ENCODE results near the gene RNF157.
"Not testable (repeated sequence)": the region's sequence is repeated elsewhere in the genome, so short reads cannot be mapped to it uniquely, and the experiment has no call there.

Gene RNF157

DNA sequence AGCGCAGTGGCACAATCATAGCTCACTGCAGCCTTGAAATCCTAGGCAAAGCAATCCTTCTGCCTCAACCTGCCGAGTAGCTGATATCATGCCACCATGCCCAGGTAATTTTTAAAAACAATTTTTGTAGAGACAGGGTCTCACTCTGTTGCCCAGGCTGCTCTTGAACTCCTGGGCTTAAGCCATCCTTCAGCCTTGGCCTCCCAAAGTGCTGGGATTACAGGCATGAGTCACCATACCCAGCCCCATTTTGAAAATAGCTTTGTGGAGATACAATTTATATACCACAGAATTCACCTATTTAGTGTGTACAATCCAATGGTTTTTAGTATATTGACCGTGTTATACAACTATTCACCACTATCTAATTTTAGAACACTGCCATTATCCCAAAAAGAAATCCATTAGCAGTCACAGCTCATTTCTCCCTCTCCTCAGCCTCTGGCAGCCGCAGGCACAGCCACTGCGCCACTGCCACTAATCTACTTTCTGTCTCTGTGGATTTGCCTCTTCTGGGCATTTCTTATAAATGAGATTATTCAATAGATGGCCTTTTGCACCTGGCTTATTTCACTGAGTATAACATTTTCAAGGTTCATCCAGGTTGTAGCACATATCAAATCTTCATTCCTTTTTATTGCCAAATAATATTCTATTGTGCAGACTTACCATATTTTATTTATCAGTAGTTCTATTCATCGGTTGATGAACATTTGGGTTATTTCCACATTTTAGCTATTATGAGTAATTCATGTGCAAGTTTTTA is 6.5 kb downstream of the RNF157 start:
- DNase-seq (ENCODE audit: low spot score) = no peak

DNA sequence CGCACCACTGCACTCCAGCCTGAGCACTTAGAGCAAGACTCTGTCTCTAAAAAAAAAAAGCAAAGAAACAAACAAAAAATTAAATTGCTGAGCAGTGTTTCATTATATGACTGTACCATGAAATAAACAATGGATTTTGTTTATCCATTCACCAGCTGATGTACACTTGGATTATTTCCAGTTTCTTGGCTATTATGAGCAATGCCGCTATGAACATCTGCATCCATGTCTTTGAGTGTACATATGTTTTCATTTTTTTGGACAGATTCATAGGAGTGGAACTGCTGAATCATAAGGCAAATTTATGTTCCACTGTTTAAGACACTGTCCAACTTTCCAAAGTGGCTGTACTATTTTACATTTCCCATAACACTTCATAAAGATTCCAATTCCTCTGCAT is 8.0 kb downstream of the RNF157 start:
- no peak for DNase-seq (ENCODE audit: low spot score)

DNA sequence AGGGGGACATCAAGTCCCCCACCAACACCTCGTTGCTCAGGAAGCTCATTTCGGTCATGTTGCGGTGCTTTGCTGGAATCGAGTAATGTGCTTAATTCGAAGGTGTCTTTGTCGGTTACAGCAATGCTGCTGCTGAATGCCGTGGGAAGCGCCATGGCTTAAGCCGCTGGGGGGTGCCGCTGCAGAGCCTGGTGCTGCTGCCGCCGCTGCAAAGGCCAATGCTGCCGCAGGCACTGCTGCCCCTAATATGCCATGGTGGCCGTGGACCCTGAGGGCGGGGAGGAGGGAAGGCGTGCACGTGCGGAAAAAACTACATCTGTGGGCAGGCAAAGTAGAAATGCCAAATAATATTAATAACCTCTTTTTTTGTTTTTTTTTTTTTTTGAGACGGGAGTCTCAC is 13.5 kb downstream of the RNF157 start:
- DNase-seq (ENCODE audit: low spot score) = not testable (repeated sequence)

DNA sequence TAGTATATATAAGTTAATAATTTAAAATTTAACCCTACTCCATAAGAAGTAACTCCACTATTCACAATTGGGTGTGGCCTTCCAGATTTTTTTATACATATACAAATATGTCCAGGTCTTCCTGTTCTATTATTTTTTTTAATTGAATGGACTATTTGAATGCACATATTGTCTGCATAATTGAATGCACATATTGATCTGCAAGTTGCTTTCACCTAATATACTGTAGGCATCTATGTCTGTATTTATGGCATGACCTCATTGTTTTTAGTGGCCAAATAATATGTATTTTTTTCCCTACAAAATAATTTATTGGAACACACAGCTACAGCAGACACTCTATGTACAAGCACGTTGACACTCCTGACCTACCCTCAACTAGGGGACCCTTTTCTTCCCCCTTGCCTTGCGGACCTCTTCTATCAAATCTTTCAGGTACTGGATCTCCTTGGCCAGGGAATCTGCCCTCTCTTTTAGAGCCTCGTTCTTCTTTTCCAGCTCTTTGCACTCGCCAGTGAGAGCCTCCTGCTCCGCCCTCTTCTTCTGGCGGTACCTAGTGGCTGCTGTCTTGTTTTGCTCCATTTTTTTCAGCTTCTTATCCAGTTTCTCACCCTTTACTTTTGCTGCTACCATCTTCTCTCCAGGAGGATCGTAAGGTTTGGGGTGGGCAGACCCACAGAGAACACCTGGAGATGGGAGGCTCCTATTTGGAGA is 14.8 kb downstream of the RNF157 start:
- not testable (repeated sequence) for DNase-seq (ENCODE audit: low spot score)

DNA sequence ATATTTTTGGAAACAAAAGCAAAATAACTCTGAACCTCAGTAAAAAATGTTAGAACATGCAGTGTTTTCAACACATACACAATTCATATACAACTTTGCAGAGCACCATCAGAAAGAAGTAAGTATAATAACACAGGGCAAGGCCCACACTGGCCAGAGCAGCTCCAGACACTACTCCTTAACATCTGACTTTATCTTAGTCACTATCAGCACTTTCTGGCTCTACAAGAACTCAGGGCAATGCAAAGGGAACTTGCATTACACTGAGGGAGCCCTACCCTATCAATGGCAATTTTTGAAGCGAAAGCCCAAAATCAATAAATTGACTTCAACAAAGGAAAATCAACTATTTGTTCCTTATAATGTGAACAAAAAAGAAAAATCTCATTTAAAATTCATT is 16.5 kb downstream of the RNF157 start:
- no peak for DNase-seq (ENCODE audit: low spot score)

DNA sequence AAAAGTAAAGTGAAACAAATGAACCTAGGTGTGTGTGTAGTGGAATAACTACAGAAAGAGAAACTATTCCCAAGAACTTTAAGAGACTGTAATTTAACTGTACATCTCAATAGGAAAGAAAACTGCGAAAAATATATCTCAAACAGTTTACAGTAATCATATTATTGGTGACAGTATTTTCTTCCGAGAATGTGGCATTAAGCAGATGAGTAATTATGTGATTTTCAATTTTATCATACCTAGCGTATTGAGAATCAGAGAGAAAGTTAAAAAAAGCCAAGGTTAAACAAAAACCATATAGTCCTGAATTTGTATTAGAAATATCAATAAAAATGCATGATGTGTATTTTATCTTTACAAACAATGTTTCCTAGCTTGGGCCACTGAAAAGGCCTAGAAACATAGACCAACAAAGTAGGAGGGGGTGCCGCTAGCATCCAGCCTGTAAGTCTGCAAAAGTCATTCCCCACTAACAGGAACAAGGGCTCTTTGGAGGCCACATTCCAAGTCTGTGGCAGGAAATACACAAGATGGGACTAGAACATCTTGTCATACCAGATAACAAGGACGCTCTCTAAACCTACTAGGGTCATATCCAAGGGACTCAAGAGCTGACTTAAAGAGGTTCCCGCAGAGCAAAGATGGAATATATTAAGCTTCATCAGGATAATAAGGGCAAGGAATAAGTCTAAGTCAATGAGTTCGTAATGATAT is 20.5 kb downstream of the RNF157 start:
- DNase-seq (ENCODE audit: low spot score) = no peak

DNA sequence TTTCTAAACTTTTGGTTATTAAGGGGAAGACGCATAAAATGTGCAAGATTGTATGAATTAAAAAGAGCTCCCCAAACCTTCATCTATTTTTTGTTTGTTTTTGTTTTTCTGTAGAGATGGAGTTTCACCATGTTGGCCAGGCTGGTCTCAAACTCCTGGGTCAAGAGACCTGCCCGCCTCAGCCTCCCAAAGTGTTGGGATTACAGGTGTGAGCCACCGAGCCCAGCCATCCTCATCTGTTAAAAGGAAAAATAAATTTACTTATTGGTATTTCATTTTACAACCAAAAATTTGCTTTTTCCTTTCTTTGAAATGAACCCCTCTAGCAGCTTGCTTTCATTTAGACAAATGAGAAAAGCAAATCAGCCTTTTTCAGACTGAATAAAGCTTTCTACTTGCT is 23.2 kb downstream of the RNF157 start:
- no peak for DNase-seq (ENCODE audit: low spot score)

DNA sequence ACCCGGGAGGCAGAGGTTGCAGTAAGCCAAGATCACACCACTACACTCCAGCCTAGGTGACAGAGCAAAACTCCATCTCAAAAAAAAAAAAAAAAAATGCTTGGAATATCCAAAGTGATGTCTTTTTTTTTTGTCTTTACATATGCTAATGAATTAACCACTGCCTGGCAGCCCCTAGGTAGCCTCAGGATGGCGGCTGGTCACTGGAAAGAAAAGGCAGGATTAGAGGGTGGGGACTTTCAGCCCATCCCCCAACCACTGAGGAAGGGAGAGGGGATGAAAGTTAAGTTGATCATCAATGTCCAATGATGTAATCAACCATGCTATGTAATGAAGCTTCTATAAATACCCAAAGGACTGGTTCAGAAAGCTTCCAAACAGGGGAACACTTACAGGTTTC is 26.8 kb downstream of the RNF157 start:
- DNase-seq (ENCODE audit: low spot score) = no peak

DNA sequence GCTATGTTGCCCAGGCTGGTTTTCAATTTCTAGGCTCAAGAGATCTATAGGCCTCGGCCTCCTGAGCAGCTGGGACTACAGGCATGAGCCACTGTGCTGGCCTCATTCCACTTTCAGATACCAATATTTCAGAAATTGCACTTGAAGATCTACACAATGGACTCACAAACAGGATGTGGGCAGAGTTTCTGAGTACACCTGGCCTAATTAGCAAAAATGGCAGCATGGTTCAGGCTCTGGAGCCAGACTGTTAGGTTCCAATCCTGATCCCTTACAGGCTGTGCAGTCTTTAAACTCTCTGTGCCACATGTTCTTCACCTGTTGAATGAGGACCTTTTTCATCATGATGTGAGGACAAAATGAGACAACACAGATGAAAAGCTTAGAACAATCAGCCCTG is 32.2 kb downstream of the RNF157 start:
- DNase-seq (ENCODE audit: low spot score) = no peak

DNA sequence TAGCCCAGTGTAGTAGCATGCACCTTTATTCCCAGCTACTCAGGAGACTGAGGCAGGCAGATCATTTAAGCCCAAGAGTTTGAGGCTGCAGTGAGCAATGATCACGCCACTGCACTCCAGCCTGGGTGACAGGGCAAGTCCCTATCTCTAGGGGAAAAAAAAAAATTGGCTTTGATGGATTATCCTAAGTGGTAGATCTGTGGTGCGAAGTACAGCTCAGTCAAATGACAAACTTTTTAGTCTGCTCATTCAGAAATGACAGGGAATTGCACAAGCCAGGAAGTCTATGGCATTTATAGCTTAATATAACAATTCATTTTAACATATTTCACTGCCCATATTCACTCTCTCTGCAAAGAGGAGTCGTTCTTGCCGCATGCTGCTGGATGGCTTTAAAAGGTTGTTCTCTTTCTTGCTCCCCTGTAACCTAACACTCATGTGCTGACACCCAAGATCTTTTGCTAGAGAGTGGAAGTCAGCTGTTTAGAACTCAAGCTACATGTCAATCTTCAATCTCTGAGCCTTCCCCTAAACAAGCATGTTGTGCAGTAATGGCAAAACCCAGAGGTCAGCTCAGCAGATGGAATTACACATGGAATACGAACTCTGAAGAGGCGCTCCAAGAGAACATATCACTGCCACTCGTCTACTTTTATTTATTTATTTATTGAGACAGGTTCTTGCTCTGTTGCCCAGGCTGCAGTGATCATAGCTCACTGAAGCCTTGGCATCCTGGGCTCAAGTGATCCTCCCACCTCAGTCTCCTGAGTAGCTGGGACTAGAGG is 32.8 kb downstream of the RNF157 start:
- DNase-seq (ENCODE audit: low spot score) = no peak

DNA sequence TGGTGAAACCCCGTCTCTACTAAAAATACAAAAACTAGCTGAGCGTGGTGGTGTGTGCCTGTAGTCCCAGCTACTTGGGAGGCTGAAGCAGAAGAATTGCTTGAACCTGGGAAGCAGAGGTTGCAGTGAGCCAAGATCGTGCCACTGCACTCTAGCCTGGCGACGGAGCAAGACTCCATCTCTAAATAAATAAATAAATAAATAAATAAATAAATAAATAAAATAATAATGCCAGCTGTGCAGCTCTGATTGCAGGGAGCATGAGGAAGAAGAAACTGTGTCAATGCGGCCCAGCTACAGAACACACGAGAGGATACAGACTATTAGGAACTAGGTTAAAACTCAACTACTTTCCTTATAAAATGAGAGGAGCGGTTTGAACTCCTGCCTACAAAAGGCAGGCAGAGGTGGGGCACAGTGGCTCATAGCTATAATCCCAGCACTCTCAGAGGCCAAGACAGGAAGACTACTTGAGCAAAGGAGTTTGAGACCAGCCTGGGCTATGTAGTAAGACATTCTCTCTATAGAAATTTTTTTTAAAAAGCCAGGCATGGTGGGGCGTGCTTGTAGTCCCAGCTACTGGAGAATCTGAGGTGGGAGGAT is 34.6 kb downstream of the RNF157 start:
- DNase-seq (ENCODE audit: low spot score) = not testable (repeated sequence)

DNA sequence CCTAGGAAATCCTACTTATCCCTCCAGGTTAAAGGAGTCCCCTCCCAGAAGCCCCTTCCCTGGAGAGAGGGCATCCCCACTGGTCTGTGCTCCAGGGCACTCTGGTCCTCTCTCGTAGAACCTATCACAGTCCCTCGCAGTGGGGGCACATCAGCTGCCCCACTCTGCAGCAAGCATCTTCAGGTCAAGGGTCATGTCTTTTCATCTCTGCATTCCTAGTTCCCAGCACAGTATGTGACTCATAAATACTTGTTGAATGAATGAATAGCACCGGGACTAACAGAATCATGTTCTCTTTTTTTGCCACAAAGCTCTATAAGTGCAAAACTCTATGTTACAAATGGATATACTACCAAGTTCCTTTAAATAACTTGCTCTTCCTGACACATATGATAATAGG is 36.0 kb downstream of the RNF157 start:
- no peak for DNase-seq (ENCODE audit: low spot score)

DNA sequence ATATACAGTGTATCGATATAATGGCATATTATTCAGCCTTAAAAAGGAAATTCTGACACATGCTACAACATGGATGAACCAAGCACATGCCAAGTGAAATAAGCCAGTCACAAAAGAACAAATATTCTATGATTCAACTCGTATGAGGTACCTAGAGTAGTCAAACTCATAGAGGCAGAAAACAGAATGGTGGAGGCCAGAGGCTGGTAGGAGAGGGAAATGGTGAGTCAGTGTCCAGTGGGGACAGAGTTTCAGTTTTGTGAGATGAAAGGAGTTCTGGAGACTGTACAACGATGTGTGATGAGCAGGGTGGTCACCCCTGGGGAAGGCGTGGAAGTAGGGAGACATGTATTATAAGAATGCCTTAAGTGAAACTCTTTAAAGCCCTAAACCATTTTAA is 39.9 kb downstream of the RNF157 start:
- no peak for DNase-seq (ENCODE audit: low spot score)

DNA sequence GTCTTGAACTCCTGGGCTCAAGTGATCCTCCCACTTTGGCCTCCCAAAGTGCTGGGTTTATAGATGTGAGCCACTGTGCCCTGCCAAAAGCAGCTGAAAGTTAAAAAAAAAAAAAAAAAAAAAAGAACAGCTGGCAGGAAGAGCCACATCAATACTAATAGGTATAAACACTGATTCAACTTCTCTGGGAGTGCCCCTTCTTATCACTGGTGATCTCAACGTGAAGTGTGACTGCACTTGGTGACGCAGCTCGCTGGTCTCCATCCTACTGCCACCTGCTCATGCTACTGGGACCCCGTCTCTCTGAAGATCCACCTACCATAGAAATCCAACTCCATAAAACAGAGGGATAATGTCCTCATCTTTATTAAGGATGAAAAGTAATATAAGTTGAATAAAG is 40.8 kb downstream of the RNF157 start:
- DNase-seq (ENCODE audit: low spot score) = no peak

DNA sequence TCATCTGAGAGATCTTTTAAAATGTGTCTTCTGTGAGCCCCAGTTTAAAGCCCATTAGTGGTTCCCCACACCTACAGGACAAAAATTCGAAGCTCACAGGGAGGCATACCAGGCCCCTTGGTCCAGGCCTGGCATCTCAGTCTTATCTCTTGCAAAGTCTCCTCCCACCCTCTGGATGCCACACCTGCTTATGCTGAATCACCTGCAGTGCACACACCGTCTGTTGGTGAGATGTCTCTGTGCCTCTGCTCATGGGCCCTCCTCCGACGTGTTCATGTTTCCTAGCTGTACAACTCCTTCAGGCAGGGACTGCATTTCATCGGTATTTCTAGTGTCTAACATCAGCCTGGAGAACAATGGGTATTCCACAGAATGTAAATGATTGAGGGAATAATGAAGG is 41.6 kb downstream of the RNF157 start:
- DNase-seq (ENCODE audit: low spot score) = no peak

DNA sequence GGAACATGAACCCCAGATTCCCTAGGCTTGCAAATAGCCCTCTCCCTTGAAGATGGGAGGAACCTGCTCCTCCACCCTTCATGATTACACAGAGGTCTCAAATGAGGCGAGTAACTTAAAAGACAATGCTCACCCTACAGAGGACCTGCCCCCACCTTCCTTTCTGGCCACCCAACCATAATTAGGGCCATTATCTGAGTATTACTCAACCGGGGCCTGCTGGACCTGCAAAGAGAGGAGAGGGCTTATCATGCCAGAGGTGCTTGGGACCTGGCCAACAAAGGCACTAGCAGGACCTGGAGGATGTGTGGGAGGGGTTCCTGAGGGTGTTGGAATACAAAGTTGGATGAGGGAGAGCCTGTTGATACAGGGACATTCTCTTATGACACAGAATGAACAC is 42.4 kb downstream of the RNF157 start:
- DNase-seq (ENCODE audit: low spot score) = no peak

DNA sequence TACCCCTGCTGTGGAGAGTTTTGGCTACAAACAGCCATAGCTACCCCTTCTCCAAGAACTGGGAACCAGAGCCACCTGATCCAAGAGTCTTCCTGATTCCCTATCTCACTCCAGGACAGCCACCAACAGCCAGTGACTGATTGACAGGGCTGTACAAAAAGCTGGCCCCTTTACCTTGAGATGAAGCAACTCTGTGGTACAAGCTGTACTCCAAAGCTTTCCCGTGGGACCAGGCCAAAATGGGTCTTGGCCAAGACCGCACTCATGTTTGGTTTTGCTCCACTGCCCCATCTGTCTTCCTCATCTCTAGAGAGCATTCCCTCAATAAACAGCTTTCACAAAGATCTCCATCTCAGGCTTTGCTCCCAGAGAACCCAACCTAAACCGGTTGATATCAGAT is 43.6 kb downstream of the RNF157 start:
- DNase-seq (ENCODE audit: low spot score) = no peak

DNA sequence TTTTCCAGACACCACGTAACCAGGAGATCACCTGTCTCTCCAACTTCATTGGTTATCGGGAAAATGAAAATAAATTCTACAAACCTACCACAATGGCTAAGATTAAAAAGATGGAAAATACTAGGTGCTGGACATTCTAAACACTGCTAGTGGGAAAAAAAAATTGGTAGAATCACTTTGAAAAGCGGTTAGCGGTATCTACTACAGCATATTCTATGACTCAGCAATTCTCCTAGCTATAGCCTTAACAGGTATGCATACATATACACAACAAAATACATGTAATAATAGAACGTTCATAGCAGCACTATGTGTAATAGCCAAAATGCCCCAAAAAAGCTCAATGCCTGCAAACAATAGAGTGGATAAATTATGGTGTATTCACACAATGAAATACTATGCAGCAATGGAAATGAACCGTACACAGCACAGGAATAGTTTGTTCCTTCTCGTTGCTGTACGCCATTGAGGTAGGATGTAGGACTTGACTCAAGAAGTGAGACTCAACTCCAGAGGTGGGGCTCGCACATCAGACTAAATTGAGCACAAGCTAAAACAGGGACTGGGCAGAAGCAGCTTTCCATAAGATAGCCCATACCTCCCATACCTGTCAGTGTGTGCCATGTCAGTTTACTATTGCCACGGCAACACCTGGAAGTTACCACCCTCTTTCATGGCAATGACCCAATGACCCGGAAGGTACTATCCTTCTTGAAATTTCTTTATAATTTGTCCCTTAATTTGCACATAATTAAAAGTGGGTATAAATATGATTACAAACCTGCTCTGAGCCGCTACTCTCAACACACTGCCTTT is 44.8 kb downstream of the RNF157 start:
- DNase-seq (ENCODE audit: low spot score) = no peak

DNA sequence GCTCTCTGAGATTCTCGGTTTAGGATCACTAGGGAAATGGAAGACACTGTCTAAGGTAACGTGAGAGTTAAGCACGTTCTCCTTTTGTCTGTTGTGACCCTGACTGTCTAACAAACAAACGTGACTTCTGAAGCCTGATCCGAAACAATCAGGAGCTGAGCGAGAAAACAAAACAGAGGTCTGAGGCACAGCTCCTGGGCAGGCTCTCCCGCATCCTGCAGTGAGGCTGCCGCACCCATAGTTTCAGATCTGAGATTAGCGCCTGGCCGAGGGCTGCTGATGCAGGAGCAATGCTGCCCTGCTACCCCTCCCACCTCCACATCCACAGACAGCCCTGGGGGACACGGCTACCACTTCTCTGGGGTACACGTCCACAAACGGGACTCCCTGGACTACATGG is 46.7 kb downstream of the RNF157 start:
- no peak for DNase-seq (ENCODE audit: low spot score)

DNA sequence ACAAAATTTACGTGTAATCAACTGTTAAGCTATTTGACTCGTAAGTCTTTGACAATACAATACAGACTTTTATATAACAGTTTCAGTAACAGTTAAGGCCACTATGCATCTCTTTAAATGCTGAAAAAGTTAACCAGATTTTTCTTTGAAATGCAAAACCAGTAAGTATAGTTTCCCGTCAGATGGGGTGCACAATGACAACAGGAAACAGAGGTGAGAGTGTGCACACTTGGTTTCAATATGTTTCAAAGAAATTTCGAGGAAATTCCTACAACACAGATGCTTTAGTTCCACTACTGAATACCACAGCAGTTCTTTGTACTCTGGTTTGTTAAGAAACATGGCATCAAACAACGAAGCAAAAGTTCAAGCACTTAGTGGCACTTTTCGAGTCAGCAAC is 48.4 kb downstream of the RNF157 start:
- peak; percentile 20 for DNase-seq (ENCODE audit: low spot score)

DNA sequence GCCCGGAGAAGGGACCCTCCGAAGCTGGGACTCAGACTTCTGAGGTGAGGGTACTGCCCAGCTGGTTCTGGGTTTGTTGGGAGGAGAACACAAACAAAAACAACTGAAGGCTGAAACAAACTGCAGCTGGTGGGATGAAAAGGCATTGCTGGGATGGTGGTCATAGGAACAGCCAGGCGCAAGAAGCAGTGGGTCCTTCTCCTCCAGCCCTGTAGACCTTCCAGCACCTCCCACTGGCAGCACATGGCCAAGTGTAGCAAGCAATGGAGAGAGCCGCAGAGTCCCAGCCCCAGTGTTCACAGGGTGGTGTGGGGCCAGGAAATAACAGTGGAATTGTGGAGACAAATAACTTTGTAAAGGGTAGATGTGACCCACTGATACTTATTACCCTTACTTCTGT is 50.6 kb downstream of the RNF157 start:
- DNase-seq (ENCODE audit: low spot score) = no peak
